ENCODE data around the gene SND1. TPM values are rescaled to one million over a fixed set of nuclear protein-coding genes. Genes with fewer than 3 reads are reported as not detected.

The SND1 gene
- total RNA-seq, 1 experiment from 2014 or later: 218 TPM

GRCh38 chr7:128006550-128007302 lies 354.7 kb downstream of the SND1 start:
- H3K27ac Mint-ChIP-seq: no peak overlapping the region

More at GRCh38 chr7:128006550-128007302, 354.7 kb downstream of the SND1 start:
- H4K8ac ChIP-seq (replicated peaks; ENCODE audit: insufficient read length, low read depth, low read length): no peak overlapping the region
- no peak overlapping the region for H2BK12ac ChIP-seq (ENCODE audit: insufficient read length, low read depth, low read length)
- Mint-ChIP-seq H3K4me1 (peaks cover 14 to 19% of the 10 kb centered on the region in 2 experiments), H3K9me3 (no peaks in the 10 kb centered on the region), H3K4me3 (no peak overlapping the region), H3K36me3 (ENCODE audit: insufficient read depth in 1 of 3, low read depth in 3 of 3) (peaks cover 0 to 2% (median 0%) of the 10 kb centered on the region in 3 experiments; a peak in 2 of 7 replicates), H3K27me3 (ENCODE audit: low read depth) (no peaks in the 10 kb centered on the region; the same call in 1 of the 2 replicates)
- no peaks in the 10 kb centered on the region for H3K23me2 ChIP-seq (ENCODE audit: insufficient read length, low read depth, low read length, poor library complexity, severe bottlenecking)
- H3K56ac ChIP-seq (ENCODE audit: insufficient read length, low read depth, low read length): no peak overlapping the region
- H3K4ac ChIP-seq (ENCODE audit: low read depth, low read length): no peak overlapping the region
- H3K79me2 ChIP-seq (ENCODE audit: insufficient read depth, low read length): no peaks in the 10 kb centered on the region
- H2BK5ac ChIP-seq (ENCODE audit: insufficient read length, low read length): no peak overlapping the region
- no peak for DNase-seq
- H3T11ph ChIP-seq (ENCODE audit: low read length): no peak overlapping the region
- no peak overlapping the region for H4K91ac ChIP-seq (ENCODE audit: insufficient read length, low read depth, low read length)
- TF ChIP-seq CTCF (conservative IDR thresholded peaks at IDR 0.05): no peak
- H3K27ac ChIP-seq (ENCODE audit: insufficient read length, low read depth, low read length): no peak overlapping the region
- no peak overlapping the region for H4K5ac ChIP-seq (ENCODE audit: insufficient read length, low read depth, low read length)
- no CpG with 5 or more reads among the region's 8 CpGs for WGBS (ENCODE audit: extremely low coverage, insufficient read length, low lambda C conversion rate)
- H3K14ac ChIP-seq (ENCODE audit: insufficient read depth, low read length): no peak overlapping the region
- H2AK5ac ChIP-seq (ENCODE audit: insufficient read length, low read length): no peak overlapping the region
- H3K9me3 ChIP-seq (ENCODE audit: control insufficient read depth, low read depth, low read length): no peaks in the 10 kb centered on the region
- H2BK120ac ChIP-seq (ENCODE audit: low read depth, low read length, poor library complexity, severe bottlenecking): no peak overlapping the region
- no peak overlapping the region for H2BK15ac ChIP-seq (ENCODE audit: low read depth, low read length)
- no peaks in the 10 kb centered on the region for H4K20me1 ChIP-seq (ENCODE audit: control insufficient read depth, insufficient read depth, insufficient read length)
- no peaks in the 10 kb centered on the region for H3K79me1 ChIP-seq (ENCODE audit: insufficient read depth, low read depth, low read length, poor library complexity, severe bottlenecking)
- no peak overlapping the region for H3K23ac ChIP-seq (ENCODE audit: insufficient read length, low read depth, low read length)
- H3K9ac ChIP-seq (ENCODE audit: extremely low read depth, insufficient read length, low read length): no peak overlapping the region
- no peak overlapping the region for H2AFZ ChIP-seq (ENCODE audit: low read length)
- H3K27me3 ChIP-seq (ENCODE audit: insufficient read depth, low read length): no peaks in the 10 kb centered on the region
- H3K4me1 ChIP-seq (ENCODE audit: insufficient read depth, low read length): no peaks in the 10 kb centered on the region; the same call in 1 of the 2 replicates
- no peak overlapping the region for H2BK20ac ChIP-seq (ENCODE audit: low read depth, low read length, poor library complexity, severe bottlenecking)
- H3K18ac ChIP-seq (ENCODE audit: insufficient read length, low read depth, low read length): no peak overlapping the region
- H3K4me2 ChIP-seq (ENCODE audit: insufficient read depth, insufficient read length, low read length): no peak overlapping the region

Data from H9 (cell line).